ENCODE results near the gene PLXNA2.

Gene PLXNA2

GRCh38 chr1:208238710-208239472 is 5.3 kb downstream of the PLXNA2 start:
- no peaks in the 10 kb centered on the region for H3K9me3 ChIP-seq (ENCODE audit: severe bottlenecking)
- H3K27ac ChIP-seq (ENCODE audit: poor library complexity, severe bottlenecking): peak overlapping the region; percentile 79
- peaks cover 12% of the 10 kb centered on the region; the same call in 1 of the 2 replicates for H3K36me3 ChIP-seq (ENCODE audit: low read depth)
- no peaks in the 10 kb centered on the region for H3K27me3 ChIP-seq (ENCODE audit: insufficient read depth, poor library complexity, severe bottlenecking)
- DNase-seq (ENCODE audit: low spot score) (peak; percentile 76), ATAC-seq (ENCODE audit: low read depth) (peak; percentile 77)
- H3K4me1 ChIP-seq (ENCODE audit: insufficient read depth, poor library complexity, severe bottlenecking): peaks cover 56% of the 10 kb centered on the region
- peak; percentile 54 for TF ChIP-seq CTCF (IDR thresholded peaks at IDR 0.05; ENCODE audit: poor library complexity, severe bottlenecking)
- H3K4me3 ChIP-seq (ENCODE audit: severe bottlenecking): no peak overlapping the region

GRCh38 chr1:208237241-208237640 is 6.9 kb downstream of the PLXNA2 start:
- H3K9me3 ChIP-seq (ENCODE audit: severe bottlenecking): no peaks in the 10 kb centered on the region
- peak overlapping the region; percentile 79 for H3K27ac ChIP-seq (ENCODE audit: poor library complexity, severe bottlenecking)
- peak; percentile 43 for ATAC-seq (ENCODE audit: low read depth)
- peaks cover 60% of the 10 kb centered on the region for H3K4me1 ChIP-seq (ENCODE audit: insufficient read depth, poor library complexity, severe bottlenecking)
- no peak overlapping the region for H3K4me3 ChIP-seq (ENCODE audit: severe bottlenecking)
- TF ChIP-seq CTCF (IDR thresholded peaks at IDR 0.05; ENCODE audit: poor library complexity, severe bottlenecking): peak; percentile 12
- peaks cover 12% of the 10 kb centered on the region; the same call in 1 of the 2 replicates for H3K36me3 ChIP-seq (ENCODE audit: low read depth)
- no peaks in the 10 kb centered on the region for H3K27me3 ChIP-seq (ENCODE audit: insufficient read depth, poor library complexity, severe bottlenecking)
- DNase-seq (ENCODE audit: low spot score): no peak

GRCh38 chr1:208235982-208236761 is 8.0 kb downstream of the PLXNA2 start:
- Histone ChIP-seq H3K27ac (ENCODE audit: poor library complexity, severe bottlenecking) (peak overlapping the region; percentile 79), H3K4me3 (ENCODE audit: severe bottlenecking) (no peak overlapping the region)
- peak; percentile 22; the same call in 1 of the 3 replicates for ATAC-seq (ENCODE audit: low read depth)

GRCh38 chr1:208235356-208235981 is 8.7 kb downstream of the PLXNA2 start:
- DNase-seq (ENCODE audit: low spot score) (no peak), ATAC-seq (ENCODE audit: low read depth) (no peak)
- peak overlapping the region; percentile 79 for H3K27ac ChIP-seq (ENCODE audit: poor library complexity, severe bottlenecking)
- H3K36me3 ChIP-seq (ENCODE audit: low read depth): peaks cover 12% of the 10 kb centered on the region; the same call in 1 of the 2 replicates
- H3K9me3 ChIP-seq (ENCODE audit: severe bottlenecking): no peaks in the 10 kb centered on the region
- TF ChIP-seq CTCF (IDR thresholded peaks at IDR 0.05; ENCODE audit: poor library complexity, severe bottlenecking): no peak
- no peaks in the 10 kb centered on the region for H3K27me3 ChIP-seq (ENCODE audit: insufficient read depth, poor library complexity, severe bottlenecking)
- H3K4me1 ChIP-seq (ENCODE audit: insufficient read depth, poor library complexity, severe bottlenecking): peaks cover 72% of the 10 kb centered on the region
- H3K4me3 ChIP-seq (ENCODE audit: severe bottlenecking): no peak overlapping the region

More at GRCh38 chr1:208235982-208236761, 8.0 kb downstream of the PLXNA2 start:
- Histone ChIP-seq H3K27me3 (ENCODE audit: insufficient read depth, poor library complexity, severe bottlenecking) (no peaks in the 10 kb centered on the region), H3K36me3 (ENCODE audit: low read depth) (peaks cover 12% of the 10 kb centered on the region; the same call in 1 of the 2 replicates), H3K4me1 (ENCODE audit: insufficient read depth, poor library complexity, severe bottlenecking) (peaks cover 67% of the 10 kb centered on the region), H3K9me3 (ENCODE audit: severe bottlenecking) (no peaks in the 10 kb centered on the region)
- no peak for TF ChIP-seq CTCF (IDR thresholded peaks at IDR 0.05; ENCODE audit: poor library complexity, severe bottlenecking)
- no peak for DNase-seq (ENCODE audit: low spot score)
